Lower leg skin (tissue), 3 donors: ENCODE measurements around the gene CPS1.

Source experiments
- POLR2A ChIP-seq, 2 donors: fragments of 450-650 bp; IDR thresholded peaks; one replicate each; pipeline ENCODE4 v1.6.1; 2016 to 2017; ENCODE audit warnings: antibody characterized with exemption in 2 of 2, mild to moderate bottlenecking in 1 of 2, moderate library complexity in 1 of 2
- TF ChIP-seq, protein P1 (sequence below), 3 donors: fragments of 450-650 bp; IDR thresholded peaks; one replicate each; pipeline ENCODE4 v1.5.1; 2016; ENCODE audit warnings: antibody characterized with exemption in 3 of 3, mild to moderate bottlenecking in 3 of 3, moderate library complexity in 2 of 3

DNA sequence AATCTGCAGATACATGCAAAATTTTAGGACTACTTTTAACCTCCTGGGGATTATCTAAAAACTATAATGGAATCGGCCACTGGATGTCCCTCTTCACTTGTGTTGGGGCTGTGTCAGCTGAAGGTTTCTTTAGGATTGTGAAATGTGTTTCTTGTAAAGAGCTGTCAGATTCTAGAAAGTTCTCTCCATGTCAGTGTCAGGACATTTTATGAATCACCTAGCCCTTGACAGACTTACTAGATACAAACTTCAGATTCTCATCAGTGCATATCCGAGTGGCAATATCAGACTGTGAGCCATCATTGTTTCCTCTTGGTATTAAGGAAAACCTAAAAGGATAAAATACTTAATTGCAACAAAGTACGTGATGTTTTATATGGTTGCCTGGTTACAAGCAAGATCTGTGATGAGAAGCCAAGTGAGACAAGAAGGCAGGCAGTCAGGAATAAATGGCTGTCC is 107.3 kb downstream of the CPS1 start:
- TF ChIP-seq, protein P1, sequence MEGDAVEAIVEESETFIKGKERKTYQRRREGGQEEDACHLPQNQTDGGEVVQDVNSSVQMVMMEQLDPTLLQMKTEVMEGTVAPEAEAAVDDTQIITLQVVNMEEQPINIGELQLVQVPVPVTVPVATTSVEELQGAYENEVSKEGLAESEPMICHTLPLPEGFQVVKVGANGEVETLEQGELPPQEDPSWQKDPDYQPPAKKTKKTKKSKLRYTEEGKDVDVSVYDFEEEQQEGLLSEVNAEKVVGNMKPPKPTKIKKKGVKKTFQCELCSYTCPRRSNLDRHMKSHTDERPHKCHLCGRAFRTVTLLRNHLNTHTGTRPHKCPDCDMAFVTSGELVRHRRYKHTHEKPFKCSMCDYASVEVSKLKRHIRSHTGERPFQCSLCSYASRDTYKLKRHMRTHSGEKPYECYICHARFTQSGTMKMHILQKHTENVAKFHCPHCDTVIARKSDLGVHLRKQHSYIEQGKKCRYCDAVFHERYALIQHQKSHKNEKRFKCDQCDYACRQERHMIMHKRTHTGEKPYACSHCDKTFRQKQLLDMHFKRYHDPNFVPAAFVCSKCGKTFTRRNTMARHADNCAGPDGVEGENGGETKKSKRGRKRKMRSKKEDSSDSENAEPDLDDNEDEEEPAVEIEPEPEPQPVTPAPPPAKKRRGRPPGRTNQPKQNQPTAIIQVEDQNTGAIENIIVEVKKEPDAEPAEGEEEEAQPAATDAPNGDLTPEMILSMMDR (IDR thresholded peaks at IDR 0.05) = no peak
- TF ChIP-seq POLR2A (IDR thresholded peaks at IDR 0.05) = no peak
